ENCODE measurements around the gene NTRK2.

Gene NTRK2

DNA sequence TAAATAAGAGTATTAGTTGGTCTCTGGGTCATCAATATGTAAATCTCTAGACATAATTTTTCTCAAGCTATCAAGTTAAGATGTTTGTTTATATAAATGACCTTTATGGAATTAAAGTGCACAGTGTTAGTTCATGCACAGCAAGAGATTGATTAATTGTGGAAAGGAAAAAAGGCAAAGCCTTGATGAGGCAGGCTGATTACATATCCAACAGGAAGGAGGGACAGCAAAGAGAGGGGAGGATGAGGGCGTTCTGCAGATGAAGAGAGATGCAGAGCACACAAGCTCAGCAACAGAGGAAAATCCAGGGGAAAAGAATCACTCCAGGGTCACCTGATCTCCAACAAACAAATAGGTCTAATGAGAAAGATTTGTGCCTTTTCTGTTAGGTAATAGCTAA, 16.5 kb downstream of the NTRK2 start:
- TF ChIP-seq, protein P1, sequence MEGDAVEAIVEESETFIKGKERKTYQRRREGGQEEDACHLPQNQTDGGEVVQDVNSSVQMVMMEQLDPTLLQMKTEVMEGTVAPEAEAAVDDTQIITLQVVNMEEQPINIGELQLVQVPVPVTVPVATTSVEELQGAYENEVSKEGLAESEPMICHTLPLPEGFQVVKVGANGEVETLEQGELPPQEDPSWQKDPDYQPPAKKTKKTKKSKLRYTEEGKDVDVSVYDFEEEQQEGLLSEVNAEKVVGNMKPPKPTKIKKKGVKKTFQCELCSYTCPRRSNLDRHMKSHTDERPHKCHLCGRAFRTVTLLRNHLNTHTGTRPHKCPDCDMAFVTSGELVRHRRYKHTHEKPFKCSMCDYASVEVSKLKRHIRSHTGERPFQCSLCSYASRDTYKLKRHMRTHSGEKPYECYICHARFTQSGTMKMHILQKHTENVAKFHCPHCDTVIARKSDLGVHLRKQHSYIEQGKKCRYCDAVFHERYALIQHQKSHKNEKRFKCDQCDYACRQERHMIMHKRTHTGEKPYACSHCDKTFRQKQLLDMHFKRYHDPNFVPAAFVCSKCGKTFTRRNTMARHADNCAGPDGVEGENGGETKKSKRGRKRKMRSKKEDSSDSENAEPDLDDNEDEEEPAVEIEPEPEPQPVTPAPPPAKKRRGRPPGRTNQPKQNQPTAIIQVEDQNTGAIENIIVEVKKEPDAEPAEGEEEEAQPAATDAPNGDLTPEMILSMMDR (IDR thresholded peaks at IDR 0.05; ENCODE audit: low read depth, low read length), result no peak
- DNase-seq (ENCODE audit: extremely low read depth, low read depth), result no peak

DNA sequence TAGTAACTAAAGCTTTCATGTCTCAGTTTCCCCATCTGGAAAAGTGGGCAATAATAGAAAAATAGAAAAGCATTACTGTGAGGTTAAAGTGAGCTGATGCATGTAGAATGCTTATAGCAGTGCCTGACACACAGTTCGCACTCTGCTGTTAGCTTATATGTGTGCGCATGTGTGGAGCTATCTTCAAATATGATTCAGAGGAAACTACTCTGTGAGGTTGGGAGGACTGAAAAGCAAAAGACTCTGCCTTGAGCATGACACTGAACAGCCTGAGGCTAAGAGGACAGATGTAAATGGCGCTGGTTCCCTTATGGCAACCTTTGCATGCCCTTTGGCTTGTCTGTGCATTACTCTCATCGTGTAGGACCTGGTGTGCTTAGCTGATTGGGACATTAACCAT, 19.4 kb downstream of the NTRK2 start:
- DNase-seq (ENCODE audit: extremely low read depth, low read depth), result no peak
- TF ChIP-seq, protein P1 (IDR thresholded peaks at IDR 0.05; ENCODE audit: low read depth, low read length), result no peak

DNA sequence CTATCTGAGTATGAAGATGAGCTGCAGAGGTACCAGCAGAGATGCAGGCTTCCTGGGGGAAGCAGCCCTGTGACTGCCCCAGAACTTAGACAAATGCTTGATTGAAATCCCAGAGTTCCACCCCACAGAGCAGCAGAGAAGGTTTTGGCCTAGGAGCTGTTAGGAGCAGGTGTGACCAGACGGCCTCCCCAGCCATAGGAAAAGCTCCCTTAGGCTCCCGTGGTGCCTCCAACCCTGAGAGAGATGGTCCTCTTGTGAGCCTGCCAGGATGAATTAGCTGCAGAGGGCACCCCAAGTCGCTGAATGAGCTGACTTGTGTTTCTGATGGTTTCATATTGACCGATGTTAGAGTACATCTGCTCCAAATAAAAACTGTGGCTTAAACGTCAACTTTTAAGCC, 22.1 kb downstream of the NTRK2 start:
- TF ChIP-seq, protein P1 (IDR thresholded peaks at IDR 0.05; ENCODE audit: low read depth, low read length), result no peak
- no peak for DNase-seq (ENCODE audit: extremely low read depth, low read depth)

DNA sequence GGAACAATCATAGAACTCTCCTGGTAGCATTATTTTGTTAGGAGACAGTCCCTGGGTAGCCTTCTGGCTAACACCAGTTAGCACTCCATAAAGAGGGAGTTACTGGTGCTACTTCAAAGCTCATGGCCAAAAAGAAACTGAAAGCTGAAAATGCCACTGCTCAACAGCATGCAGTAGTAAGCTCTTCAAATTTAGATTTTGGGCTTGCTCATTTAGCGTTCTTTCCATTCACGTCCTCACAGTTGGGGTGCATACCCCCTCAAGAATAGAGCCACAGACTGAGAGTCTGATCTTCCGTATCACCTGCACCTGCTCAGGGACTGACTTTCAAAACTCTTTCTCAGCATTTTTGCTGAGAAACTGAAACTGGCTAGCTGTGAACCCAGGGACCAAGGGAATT, 24.7 kb downstream of the NTRK2 start:
- TF ChIP-seq, protein P1 (IDR thresholded peaks at IDR 0.05; ENCODE audit: low read depth, low read length), result no peak
- no peak for DNase-seq (ENCODE audit: extremely low read depth, low read depth)

DNA sequence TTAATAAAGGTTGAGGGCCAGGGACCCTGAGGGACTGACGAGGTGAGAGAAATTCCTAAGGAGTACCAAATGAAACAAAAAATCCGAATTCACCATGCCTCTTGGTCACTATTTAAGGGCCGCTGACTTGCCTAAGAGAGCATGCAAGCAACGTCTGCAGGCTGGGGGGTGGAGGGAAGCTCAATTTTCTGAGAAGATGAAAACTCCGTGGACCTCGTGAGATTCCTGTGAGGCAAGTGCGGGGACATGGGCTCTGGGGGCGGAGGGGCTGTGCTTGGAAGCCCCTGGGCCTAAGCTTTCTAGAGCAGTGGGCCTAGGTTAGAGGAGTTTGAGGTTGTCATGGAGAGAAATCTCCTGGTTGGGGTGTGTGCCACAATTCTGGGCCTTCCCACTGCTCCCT, 27.5 kb downstream of the NTRK2 start:
- TF ChIP-seq, protein P1 (IDR thresholded peaks at IDR 0.05; ENCODE audit: low read depth, low read length), result no peak
- DNase-seq (ENCODE audit: extremely low read depth, low read depth), result no peak

DNA sequence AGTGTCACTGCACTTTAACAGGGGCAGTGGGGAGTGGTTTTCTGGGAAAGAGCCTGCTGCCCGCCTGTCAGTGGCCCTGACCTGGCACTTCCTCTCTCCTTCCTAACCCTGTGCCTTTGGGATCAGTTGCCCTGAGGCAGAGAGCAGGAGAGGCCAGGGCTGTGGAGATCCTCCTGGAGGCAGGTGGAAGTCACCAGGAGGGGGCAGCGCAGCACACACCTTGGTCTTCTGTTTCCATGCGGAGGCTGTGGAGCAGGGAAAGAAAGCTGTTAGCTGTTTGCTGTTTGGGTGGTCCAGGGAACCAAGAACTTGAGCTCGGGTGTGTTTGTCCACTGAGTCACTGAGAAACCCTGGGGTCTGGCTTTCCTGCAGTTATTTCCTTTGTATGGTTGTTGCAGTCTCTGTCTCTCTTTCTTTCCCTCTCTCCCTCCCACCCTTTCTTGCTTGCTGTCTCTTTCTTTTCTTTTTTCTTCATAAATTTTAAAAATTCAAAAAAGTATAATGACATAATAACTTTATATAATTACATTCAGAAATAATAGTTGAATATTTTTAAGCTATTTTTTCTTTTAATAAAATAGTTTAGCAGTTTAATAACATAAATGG, 28.1 kb downstream of the NTRK2 start:
- peak; percentile 5 for DNase-seq (ENCODE audit: extremely low read depth, low read depth)
- TF ChIP-seq, protein P1 (IDR thresholded peaks at IDR 0.05; ENCODE audit: low read depth, low read length), result peak; percentile 74

DNA sequence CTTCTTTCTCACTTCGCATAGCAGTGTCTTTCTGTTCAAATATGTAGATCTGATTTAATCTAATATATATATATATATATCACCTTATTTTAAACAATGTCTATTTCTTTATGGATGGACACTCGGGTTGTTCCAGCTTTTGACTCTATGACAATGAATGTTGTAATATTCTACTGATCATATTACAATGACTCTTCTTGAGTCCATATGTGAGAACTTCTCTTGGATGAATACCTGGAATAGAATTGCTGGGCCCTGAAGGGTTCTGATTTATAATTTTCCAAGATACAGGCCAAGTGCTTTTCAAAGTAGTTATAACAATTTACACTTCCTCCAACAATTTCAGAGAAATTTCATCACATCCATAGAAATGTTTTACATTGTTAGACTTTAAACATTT, 28.8 kb downstream of the NTRK2 start:
- TF ChIP-seq, protein P1 (IDR thresholded peaks at IDR 0.05; ENCODE audit: low read depth, low read length), result no peak
- DNase-seq (ENCODE audit: extremely low read depth, low read depth), result no peak
